ENCODE measurements around the gene USP8.
"Not testable (repeated sequence)": the region's sequence is repeated elsewhere in the genome, so short reads cannot be mapped to it uniquely, and the experiment has no call there.

The USP8 gene

DNA sequence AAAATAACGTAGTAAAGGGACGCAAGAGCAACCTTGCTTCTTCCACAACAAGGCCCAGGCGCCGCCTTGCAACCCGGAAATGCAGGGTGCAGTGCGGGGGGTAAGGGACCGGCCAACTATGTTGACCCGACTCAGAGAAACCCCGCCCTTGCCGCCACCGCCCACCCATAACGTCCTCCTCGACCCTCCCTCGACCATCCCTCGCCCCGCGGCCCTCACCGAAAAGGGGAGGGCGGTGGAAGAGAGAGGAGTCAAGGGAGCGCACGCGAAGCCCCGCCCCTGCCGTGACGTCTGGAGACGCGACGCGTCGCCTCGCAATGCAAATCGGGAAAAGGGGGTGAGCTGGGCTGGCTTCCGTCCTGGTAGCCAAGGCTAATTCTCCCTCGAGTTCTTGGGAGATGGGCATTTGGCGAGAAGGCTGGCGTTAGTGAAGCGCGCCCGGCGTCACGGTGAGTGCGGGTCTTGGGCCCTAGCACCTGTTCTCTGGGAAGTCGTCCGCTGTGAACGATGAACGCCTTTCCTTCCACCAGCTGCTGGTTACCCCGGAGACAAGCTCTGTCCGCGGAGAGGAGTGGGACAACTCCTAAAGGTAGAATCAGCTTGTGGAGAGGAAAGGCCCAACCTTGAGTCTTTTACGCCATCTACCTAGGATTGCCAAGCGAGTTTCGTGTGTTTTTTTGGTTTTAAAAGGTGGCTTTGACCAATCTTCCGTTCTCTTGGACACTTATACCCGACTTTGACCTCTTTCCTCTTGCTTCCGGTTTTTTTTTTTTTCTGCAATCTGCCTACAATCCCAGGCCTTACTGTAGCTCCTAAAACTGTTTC lies at the start of gene USP8:
TSS of gene USP8 (plus strand) at position 340 of the 825 bp plus-strand sequence. CDS start 14,669 bp downstream, outside the sequence.
- peak within 1 kb of the TSS; percentile 83 for H3K27ac ChIP-seq
- H3K27me3 ChIP-seq (ENCODE audit: insufficient read depth, low read depth, severe bottlenecking): no peaks in the 10 kb centered on the region
- TF ChIP-seq, protein P1, sequence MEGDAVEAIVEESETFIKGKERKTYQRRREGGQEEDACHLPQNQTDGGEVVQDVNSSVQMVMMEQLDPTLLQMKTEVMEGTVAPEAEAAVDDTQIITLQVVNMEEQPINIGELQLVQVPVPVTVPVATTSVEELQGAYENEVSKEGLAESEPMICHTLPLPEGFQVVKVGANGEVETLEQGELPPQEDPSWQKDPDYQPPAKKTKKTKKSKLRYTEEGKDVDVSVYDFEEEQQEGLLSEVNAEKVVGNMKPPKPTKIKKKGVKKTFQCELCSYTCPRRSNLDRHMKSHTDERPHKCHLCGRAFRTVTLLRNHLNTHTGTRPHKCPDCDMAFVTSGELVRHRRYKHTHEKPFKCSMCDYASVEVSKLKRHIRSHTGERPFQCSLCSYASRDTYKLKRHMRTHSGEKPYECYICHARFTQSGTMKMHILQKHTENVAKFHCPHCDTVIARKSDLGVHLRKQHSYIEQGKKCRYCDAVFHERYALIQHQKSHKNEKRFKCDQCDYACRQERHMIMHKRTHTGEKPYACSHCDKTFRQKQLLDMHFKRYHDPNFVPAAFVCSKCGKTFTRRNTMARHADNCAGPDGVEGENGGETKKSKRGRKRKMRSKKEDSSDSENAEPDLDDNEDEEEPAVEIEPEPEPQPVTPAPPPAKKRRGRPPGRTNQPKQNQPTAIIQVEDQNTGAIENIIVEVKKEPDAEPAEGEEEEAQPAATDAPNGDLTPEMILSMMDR (IDR thresholded peaks at IDR 0.05; ENCODE audit: low read depth, low read length): 0 out of 2 replicates have a peak, but pooled peaks have one; percentile 1
- H3K9me3 ChIP-seq (ENCODE audit: severe bottlenecking): no peaks in the 10 kb centered on the region
- peak; percentile 99 for DNase-seq
- 0 out of 2 replicates have a peak, but pooled peaks cover 2% of the 10 kb centered on the region for H3K36me3 ChIP-seq
- peak within 1 kb of the TSS; percentile 66 for H3K4me3 ChIP-seq (ENCODE audit: low read depth, low read length)

DNA sequence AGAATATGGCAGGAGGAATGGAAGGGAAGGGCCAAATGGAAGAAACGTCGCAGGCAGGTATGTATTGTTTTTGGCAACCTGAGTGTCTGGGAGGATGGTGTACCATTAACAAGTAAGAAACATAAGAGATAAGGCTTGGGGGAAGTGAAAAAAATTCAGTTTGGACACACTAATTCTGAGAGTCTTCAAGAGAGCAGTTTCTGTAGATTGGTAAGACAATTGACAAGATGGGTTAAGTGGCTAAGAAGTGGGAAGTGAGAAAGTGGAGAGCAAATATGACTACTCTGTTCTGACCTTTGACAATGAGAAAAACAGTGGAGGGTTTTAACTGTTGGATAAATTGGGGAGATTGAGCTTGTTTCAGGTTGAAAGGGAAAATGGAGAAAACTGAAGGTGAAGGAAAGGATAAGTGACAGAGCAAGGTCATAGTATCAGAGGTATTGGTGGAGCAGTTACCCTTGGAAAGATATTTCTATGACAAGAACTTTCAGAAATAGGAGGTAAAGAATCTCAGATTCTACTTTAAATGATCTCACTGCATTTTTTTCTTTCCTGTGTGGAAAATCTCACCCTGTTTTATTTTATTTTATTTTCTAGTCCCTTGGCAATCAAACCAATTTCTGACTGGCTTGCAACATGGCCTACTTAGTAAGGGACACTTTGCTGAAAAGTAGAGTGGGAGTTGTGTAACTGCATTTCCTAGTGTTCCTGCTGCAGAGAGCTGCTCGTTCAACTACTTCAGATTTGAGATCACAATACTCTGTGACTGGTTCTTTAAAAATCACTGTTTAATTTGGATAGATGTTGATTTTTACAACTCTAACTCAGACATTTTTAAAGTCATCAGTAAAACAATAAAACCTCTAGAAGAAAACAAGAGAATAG lies 46.1 kb upstream of the USP8 start:
- Histone ChIP-seq H3K27ac (no peak overlapping the region), H3K4me3 (ENCODE audit: low read depth, low read length) (no peak overlapping the region), H3K27me3 (ENCODE audit: insufficient read depth, low read depth, severe bottlenecking) (no peaks in the 10 kb centered on the region), H3K9me3 (ENCODE audit: severe bottlenecking) (no peaks in the 10 kb centered on the region), H3K36me3 (no peaks in the 10 kb centered on the region)
- TF ChIP-seq, protein P1 (IDR thresholded peaks at IDR 0.05; ENCODE audit: low read depth, low read length): no peak
- no peak for DNase-seq

DNA sequence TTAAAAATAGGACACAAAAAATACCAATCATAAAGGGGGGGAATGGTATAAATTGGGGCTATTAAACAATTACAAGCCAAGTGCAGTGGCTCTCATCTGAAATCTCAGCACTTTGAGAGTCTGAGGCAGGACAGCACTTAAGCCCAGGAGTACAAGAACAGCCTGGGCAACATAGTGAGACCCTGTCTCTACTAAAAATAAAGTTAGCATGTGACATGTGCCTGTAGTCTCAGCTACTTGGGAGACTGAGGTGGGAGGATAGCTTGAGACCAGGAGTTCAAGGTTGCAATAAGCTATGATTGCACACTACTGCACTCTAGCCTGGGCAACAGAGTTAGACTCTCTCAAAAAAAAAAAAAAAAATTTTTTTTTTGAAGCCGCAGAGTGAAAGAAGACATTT lies 45.4 kb upstream of the USP8 start:
- H3K27me3 ChIP-seq (ENCODE audit: insufficient read depth, low read depth, severe bottlenecking): no peaks in the 10 kb centered on the region

DNA sequence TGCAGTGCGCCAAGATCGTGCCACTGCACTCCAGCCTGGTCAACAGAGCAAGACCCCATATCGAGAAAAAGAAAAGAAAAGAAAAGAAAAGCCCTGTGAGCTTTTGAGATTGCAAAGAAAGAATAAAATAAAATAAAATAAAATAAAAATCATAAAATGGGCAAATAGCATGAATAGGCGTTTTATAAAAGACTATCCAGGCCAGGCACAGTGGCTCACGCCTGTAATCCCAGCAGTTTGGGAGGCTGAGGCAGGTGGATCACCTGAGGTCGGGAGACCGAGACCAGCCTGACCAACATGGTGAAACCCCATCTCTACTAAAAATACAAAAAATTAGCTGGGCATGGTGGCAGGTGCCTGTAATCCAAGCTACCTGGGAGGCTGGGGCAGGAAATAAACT lies 44.8 kb upstream of the USP8 start:
- H3K27me3 ChIP-seq (ENCODE audit: insufficient read depth, low read depth, severe bottlenecking); H3K27ac ChIP-seq; H3K9me3 ChIP-seq (ENCODE audit: severe bottlenecking); H3K4me3 ChIP-seq (ENCODE audit: low read depth, low read length); H3K36me3 ChIP-seq; DNase-seq: not testable (repeated sequence)

More for the DNA sequence above, 45.4 kb upstream of the USP8 start:
- TF ChIP-seq, protein P1 (IDR thresholded peaks at IDR 0.05; ENCODE audit: low read depth, low read length): no peak
- Histone ChIP-seq H3K9me3 (ENCODE audit: severe bottlenecking) (no peaks in the 10 kb centered on the region), H3K27ac (no peak overlapping the region), H3K36me3 (no peaks in the 10 kb centered on the region), H3K4me3 (ENCODE audit: low read depth, low read length) (no peak overlapping the region)
- no peak for DNase-seq

DNA sequence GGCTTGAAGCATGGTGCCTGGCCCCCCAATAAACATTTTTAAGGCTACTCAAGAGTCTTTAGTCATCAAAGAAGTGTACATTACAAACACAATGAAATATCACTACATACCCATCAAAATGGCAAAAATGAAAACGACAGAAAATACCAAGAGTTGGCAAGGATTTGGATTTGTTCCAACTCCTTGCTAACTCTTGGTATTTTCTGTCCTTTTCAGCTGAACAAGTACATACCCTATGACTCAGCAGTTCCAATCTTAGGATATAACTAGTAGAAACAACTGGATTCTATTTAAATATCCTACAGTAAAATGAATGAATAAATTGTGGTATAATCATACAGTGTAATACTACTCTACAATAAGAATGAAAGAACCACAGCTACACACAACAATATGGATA lies 44.1 kb upstream of the USP8 start:
- Histone ChIP-seq H3K9me3 (ENCODE audit: severe bottlenecking) (no peaks in the 10 kb centered on the region), H3K27me3 (ENCODE audit: insufficient read depth, low read depth, severe bottlenecking) (no peaks in the 10 kb centered on the region), H3K4me3 (ENCODE audit: low read depth, low read length) (no peak overlapping the region), H3K36me3 (no peaks in the 10 kb centered on the region), H3K27ac (no peak overlapping the region)
- TF ChIP-seq, protein P1 (IDR thresholded peaks at IDR 0.05; ENCODE audit: low read depth, low read length): no peak
- DNase-seq: no peak

DNA sequence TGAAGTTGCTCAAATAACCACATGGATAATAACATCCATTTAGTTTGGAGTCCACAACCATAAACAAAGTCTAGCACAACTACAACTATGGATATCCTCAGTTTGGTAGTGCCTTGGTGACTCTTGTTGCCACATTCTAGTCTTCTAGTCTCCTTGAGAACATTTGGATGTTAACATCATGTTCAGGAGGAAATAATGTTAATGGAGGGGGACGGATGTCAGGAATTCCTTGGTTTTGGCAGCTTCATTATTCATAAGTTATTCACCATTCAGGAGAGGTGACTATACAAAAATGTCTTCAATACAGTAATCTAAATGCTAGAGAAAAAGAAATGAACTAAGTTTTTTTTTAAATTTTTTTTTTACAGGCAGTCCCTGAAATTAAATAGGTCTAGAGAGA lies 42.8 kb upstream of the USP8 start:
- DNase-seq: no peak
- TF ChIP-seq, protein P1 (IDR thresholded peaks at IDR 0.05; ENCODE audit: low read depth, low read length): no peak
- H3K27ac ChIP-seq: no peak overlapping the region
- H3K27me3 ChIP-seq (ENCODE audit: insufficient read depth, low read depth, severe bottlenecking): no peaks in the 10 kb centered on the region
- no peaks in the 10 kb centered on the region for H3K36me3 ChIP-seq
- no peak overlapping the region for H3K4me3 ChIP-seq (ENCODE audit: low read depth, low read length)
- no peaks in the 10 kb centered on the region for H3K9me3 ChIP-seq (ENCODE audit: severe bottlenecking)

DNA sequence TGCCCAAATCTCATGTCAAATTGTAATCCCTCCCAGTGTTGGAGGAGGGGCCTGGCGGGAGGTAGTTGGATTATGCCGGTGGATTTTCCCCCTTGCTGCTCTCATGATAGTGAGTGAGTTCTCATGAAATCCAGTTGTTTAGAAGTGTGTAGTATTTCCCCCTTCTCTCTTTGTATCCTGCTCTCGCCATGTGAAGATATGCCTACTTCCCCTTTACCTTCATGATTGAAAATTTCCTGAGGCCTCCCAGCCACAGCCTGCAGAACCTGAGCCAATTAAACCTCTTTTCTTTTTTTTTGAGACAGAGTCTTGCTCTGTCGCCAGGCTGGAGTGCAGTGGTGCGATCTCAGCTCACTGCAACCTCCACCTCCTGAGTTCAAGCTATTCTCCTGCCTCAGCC lies 41.8 kb upstream of the USP8 start:
- not testable (repeated sequence) for H3K27me3 ChIP-seq (ENCODE audit: insufficient read depth, low read depth, severe bottlenecking); H3K36me3 ChIP-seq; H3K9me3 ChIP-seq (ENCODE audit: severe bottlenecking); DNase-seq; H3K27ac ChIP-seq; H3K4me3 ChIP-seq (ENCODE audit: low read depth, low read length)
